Measurements from ENCODE around the gene NOL7. TPM values are rescaled to one million over a fixed set of nuclear protein-coding genes. Genes with fewer than 3 reads are reported as not detected.

NOL7 gene
- total RNA-seq, 4 donors from 2014 or later: 63.5 to 87.1 (median 77.7) TPM

DNA sequence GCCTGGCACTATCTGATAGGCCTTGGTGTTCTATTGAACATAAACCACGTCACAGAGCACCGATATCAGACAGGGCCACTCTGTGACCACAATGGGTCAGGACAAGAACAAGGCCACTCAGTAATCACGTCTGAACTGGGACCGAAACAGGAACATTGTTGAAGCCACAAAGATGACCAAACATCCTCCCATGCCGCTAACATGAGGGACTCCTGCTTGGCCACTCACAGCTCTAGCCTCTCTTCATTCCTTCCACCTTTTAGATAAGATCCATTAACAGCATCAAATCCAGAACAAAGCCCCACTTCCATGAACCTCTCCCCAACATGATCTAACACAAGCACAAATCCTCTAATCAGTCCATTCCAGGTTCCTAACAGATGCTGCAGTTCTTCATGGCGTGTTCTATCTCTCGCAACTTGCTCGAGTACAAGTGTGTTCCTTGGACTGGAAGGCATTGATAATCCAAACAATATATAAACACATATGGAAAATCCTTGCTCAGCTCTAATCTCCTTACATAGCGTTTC, 33.4 kb upstream of the NOL7 start:
- TF ChIP-seq, protein P1, sequence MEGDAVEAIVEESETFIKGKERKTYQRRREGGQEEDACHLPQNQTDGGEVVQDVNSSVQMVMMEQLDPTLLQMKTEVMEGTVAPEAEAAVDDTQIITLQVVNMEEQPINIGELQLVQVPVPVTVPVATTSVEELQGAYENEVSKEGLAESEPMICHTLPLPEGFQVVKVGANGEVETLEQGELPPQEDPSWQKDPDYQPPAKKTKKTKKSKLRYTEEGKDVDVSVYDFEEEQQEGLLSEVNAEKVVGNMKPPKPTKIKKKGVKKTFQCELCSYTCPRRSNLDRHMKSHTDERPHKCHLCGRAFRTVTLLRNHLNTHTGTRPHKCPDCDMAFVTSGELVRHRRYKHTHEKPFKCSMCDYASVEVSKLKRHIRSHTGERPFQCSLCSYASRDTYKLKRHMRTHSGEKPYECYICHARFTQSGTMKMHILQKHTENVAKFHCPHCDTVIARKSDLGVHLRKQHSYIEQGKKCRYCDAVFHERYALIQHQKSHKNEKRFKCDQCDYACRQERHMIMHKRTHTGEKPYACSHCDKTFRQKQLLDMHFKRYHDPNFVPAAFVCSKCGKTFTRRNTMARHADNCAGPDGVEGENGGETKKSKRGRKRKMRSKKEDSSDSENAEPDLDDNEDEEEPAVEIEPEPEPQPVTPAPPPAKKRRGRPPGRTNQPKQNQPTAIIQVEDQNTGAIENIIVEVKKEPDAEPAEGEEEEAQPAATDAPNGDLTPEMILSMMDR (IDR thresholded peaks at IDR 0.05): no peak
- ATAC-seq (ENCODE audit: low FRiP score) (no peak), DNase-seq (ENCODE audit: low spot score) (no peak)

DNA sequence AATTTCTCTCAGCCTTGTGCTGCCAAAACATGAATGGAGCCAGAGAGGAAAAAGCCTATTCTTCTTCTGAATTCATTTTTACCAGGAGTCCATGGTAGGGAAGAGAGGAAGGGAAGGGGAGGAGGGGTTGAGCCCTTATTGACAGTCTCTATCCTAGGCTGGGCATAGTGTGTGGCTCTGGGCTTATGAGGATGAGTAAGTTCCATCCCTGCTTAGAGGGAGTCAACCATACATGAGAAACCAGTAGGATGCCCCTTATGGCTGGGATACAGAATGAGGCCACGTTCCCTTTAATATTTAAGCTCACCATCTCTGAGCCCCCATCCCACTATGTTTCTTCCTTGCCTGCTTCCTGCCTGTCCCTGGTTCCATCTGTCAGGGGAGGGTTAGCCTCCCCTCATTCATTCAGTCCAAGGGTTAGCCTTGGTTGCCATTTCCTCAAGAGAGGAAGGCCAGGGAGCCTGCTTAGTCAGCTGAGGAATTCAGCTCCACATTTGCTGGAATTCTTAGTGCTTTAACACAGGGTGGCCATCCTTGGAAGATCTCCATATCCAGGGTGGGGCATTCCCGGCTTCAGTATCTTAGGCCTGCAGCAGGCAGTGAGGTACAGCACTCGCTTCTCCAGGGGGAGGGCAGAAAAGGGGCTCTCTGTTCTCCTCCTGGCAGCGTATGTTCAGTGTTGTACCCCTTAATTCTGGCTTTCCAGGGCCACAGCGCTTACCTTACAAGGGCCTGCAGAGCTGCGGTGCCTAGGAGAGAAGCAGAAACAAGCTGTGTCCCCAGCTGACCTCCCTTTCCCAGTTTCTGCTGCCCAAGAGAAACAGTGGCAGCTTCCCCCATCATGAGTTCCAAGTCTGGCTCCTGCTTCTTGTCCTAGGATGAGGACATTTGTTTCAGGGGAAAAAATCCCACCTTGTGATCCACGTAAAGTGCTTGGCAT, 28.3 kb upstream of the NOL7 start:
- TF ChIP-seq, protein P1 (IDR thresholded peaks at IDR 0.05): no peak
- ATAC-seq (ENCODE audit: low FRiP score) (no peak), DNase-seq (ENCODE audit: low spot score) (no peak)

DNA sequence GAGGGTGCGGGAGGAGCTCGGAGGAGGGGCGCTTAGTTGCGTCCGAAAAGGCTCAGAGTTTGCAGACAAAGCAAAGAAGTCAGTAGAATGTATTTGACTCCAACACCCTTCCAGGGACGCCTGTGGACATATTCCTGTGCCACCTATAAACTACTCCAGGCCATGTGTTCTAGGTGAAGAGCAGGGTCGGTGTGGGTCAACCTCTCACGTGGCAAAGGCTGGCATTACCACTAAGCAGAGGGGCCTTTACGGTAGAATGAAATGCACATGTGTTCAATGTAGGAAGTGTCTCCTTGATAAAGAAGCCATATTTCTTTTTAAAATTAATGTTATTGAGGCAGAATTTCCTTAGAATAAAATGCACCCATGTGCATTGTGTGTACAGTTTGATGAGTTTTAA, 25.3 kb upstream of the NOL7 start:
- ATAC-seq (ENCODE audit: low FRiP score): no peak
- DNase-seq (ENCODE audit: low spot score): no peak

DNA sequence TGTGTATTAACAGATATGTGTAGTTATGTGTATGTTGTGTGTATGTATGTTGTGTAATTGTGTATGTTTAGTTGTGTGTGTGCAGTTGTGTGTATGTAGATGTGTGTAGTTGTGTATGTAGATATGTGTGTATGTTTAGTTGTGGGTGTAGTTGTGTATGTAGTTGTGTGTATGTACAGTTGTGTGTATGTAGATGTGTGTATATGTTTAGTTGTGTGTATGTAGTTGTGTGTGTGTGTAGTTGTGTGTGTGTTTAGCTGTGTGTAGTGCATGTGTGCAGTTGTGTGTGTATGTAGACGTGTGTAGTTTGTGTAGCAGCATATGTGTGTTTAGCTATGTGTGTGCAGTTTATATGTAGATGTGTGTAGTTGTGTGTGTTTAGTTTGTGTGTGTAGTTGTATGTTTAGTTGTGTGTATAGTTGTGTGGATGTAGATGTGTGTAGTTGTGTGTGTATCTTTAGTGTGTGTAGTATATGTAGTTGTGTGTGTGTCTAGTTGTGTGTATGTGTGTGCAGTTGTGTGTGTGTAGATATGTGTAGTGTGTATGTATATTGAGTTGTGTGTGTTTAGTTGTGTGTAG, 24.5 kb upstream of the NOL7 start:
- TF ChIP-seq, protein P1 (IDR thresholded peaks at IDR 0.05): no peak
- ATAC-seq (ENCODE audit: low FRiP score): no peak
- no peak for DNase-seq (ENCODE audit: low spot score)

More for the DNA sequence above, 25.3 kb upstream of the NOL7 start:
- TF ChIP-seq, protein P1 (IDR thresholded peaks at IDR 0.05): no peak

DNA sequence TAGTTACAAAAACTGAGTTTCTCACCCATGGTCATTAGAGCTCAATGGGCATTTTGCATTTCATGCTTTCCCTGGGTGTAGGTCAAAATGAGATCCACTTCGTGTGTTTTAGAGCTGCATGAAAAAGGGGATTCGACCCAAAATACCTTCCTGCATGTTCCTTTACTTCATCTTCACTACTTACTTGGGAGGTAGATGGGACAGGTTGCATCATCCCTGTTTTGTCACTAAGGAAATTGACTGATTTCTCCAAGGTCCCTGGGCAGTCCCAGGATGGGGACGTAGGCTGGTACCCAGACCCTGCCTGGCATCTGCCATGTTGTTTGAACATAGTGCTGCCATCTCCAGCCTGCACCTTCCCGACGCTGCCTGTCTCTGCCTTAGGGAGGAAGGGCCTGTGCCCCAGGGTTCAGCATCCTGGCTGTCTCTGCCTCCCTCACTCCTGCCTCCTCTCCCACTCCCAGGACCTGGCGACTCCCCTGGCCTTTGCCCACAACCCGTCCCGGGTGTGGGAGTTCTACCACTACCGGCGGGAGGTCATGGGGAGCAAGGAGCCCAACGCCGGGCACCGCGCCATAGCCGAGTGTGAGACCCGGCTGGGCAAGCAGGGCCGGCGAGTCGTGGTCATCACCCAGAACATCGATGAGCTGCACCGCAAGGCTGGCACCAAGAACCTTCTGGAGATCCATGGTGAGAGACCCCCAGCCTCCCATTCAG, 23.8 kb upstream of the NOL7 start:
- TF ChIP-seq, protein P1 (IDR thresholded peaks at IDR 0.05): no peak
- ATAC-seq (ENCODE audit: low FRiP score): no peak
- DNase-seq (ENCODE audit: low spot score): no peak

DNA sequence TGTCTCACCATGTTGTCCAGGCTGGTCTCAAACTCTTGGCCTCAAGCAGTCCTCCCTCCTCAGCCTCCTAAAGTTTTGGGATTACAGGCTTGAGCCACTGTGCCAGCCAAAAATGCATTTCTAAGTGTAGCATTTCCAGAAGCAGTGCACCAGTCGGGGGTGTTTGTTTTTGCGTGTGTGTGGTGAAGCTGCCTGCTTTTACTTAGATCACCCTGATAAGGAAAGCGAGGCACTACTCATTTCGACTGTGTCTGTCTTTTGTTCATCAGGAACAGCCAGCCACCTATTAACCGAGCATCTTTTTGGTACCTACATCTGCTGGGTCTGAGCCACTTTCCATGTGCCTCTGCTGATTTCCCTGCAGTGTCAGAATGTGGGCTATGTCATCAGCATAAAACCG, 22.0 kb upstream of the NOL7 start:
- TF ChIP-seq, protein P1 (IDR thresholded peaks at IDR 0.05): no peak
- ATAC-seq (ENCODE audit: low FRiP score) (no peak), DNase-seq (ENCODE audit: low spot score) (no peak)
